GM12878 (cell line): ENCODE measurements around the gene TEX2. TPM values are rescaled to one million over a fixed set of nuclear protein-coding genes. Genes with fewer than 3 reads are reported as not detected.

Experiments
- ATAC-seq: fragments of 200-7000 bp; cut with Tn5 transposase; 3 replicates; pipeline ENCODE4 v1.9.1; 2020; ENCODE audit warnings: mild to moderate bottlenecking, moderate library complexity
- BruUV-seq: library from RNA; stranded (reverse); fragments of 400-500 nt; replicated peaks from 2 replicates; lab custom pipeline; 2021; lab: Mats Ljungman, UMichigan
- CTCF ChIA-PET: fragments of 300-600 bp; sonication (Branson Sonifier 250); formaldehyde crosslinking; extraction: SDS; loops from one replicate; lab custom pipeline; 2021; ENCODE audit warnings: inconsistent platforms; lab: Yijun Ruan, JAX
- POLR2A ChIA-PET: fragments of 350-600 bp; formaldehyde crosslinking; extraction: SDS; loops from one replicate; lab custom pipeline; 2021; ENCODE audit warnings: inconsistent platforms; lab: Charles Lee
- RAD21 ChIA-PET: fragments of 300-600 bp; sonication (Branson Sonifier 250); formaldehyde crosslinking; loops from one replicate; lab custom pipeline; 2023; ENCODE audit warnings: antibody characterized with exemption; ENCODE audit not compliant: unreplicated experiment; lab: Charles Lee
- SMC1A ChIA-PET: fragments of 300-600 bp; sonication (Branson Sonifier 250); formaldehyde crosslinking; loops from one replicate; lab custom pipeline; 2023; ENCODE audit not compliant: unreplicated experiment, uncharacterized antibody; lab: Charles Lee
- DNase-seq: peaks from one replicate; pipeline ENCODE4 v3.0.0-alpha.2; 2011; ENCODE audit warnings: low read depth, low spot score
- FAIRE-seq: peaks from 3 replicates; lab custom pipeline; 2011; peaks lifted over from hg19 to GRCh38; lab: Jason Lieb, UNC
- H2AFZ ChIP-seq: 2 replicates; pipeline ENCODE4 v1.6.0; 2011; ENCODE audit warnings: low read depth, low read length, control low read depth; ENCODE audit not compliant: control insufficient read depth
- H3K27ac ChIP-seq: 2 replicates; pipeline ENCODE4 v1.5.1; 2011; ENCODE audit warnings: control low read depth; ENCODE audit not compliant: control insufficient read depth, insufficient read depth
- H3K27me3 ChIP-seq, 2 experiments: replicated peaks in 1 of 2; 2 replicates each; pipeline versions ENCODE4 v1.6.0 to v1.6.1; 2011; ENCODE audit warnings: low read length in 1 of 2; ENCODE audit not compliant: control insufficient read depth in 2 of 2, insufficient read depth in 2 of 2
- H3K36me3 ChIP-seq, 2 experiments: 2 replicates each; pipeline ENCODE4 v1.5.1; 2011; ENCODE audit warnings: low read length in 1 of 2; ENCODE audit not compliant: control insufficient read depth in 2 of 2, insufficient read depth in 2 of 2
- H3K4me1 ChIP-seq: 2 replicates; pipeline ENCODE4 v1.6.1; 2011; ENCODE audit warnings: mild to moderate bottlenecking, low read length, moderate library complexity, mixed read lengths; ENCODE audit not compliant: control insufficient read depth, insufficient read depth
- H3K4me2 ChIP-seq: 2 replicates; pipeline ENCODE4 v1.6.0; 2011; ENCODE audit warnings: control low read depth; ENCODE audit not compliant: control insufficient read depth, insufficient read depth
- H3K4me3 ChIP-seq: fragments of 200-600 bp; sonication (generic); 2 replicates; pipeline ENCODE4 v1.5.1; 2016
- H3K79me2 ChIP-seq: 2 replicates; pipeline ENCODE4 v1.6.0; 2011; ENCODE audit warnings: low read length; ENCODE audit not compliant: control insufficient read depth, insufficient read depth
- H3K9ac ChIP-seq: 2 replicates; pipeline ENCODE4 v1.8.0; 2011; ENCODE audit warnings: low read length, control low read depth, mixed read lengths; ENCODE audit not compliant: control insufficient read depth, insufficient read depth
- H3K9me3 ChIP-seq: replicated peaks from 3 replicates; pipeline ENCODE4 v1.5.1; 2011; ENCODE audit warnings: mild to moderate bottlenecking, low read length; ENCODE audit not compliant: control insufficient read depth, insufficient read depth
- H4K20me1 ChIP-seq: 2 replicates; pipeline ENCODE4 v1.6.0; 2011; ENCODE audit not compliant: control insufficient read depth, insufficient read depth
- GABPA ChIP-seq: IDR thresholded peaks from 2 replicates; pipeline ENCODE4 v1.6.1; 2014; ENCODE audit warnings: antibody characterized with exemption, low read depth, mild to moderate bottlenecking, inconsistent platforms
- RAD21 ChIP-seq: IDR thresholded peaks from 2 replicates; pipeline ENCODE4 v1.6.1; 2011; ENCODE audit warnings: mild to moderate bottlenecking, low read depth, low read length, moderate library complexity; ENCODE audit not compliant: insufficient read depth
- TAF1 ChIP-seq: IDR thresholded peaks from 2 replicates; pipeline ENCODE4 v1.6.1; 2011; ENCODE audit warnings: mild to moderate bottlenecking, low read depth, low read length, borderline replicate concordance
- WGBS: methylation state at CpG from one replicate; pipeline ENCODE4 v1.1.6; 2016; ENCODE audit warnings: low lambda C conversion rate; ENCODE audit not compliant: insufficient replicate concordance, insufficient coverage; ENCODE audit errors: missing lambda C conversion rate; 5-methylcytosine and 5-hydroxymethylcytosine counted together
- in situ Hi-C: fragments of 300-500 bp; cut with MboI; formaldehyde crosslinking; loops from 9 replicates; pipeline ENCODE4 v1.14.3; 2018; ENCODE audit warnings: mixed read lengths
- intact Hi-C: fragments of 100-400 bp; cut with micrococcal nuclease; formaldehyde crosslinking; loops from one replicate; pipeline ENCODE4 v1.14.2; 2022; ENCODE audit not compliant: unreplicated experiment
- polyA plus RNA-seq, 11 experiments: library from polyadenylated mRNA; depleted of rRNA in 4 of 11; unstranded in 6 of 11; stranded (reverse) in 5 of 11; fragments of >200 nt; fragmentation: Nextera tagmentation in 4 of 11; fragmentation: Illumina TruSeq in 1 of 11; extraction: Ambion mirVana in 4 of 11; extraction: Trizol in 1 of 11; gene quantifications; 1 replicate in 1 of 11; 2 replicates in 10 of 11; pipeline versions ENCODE4 v1.2.1 to v1.2.3, GENCODE V29; 2011 to 2016; ENCODE audit warnings: inconsistent platforms in 2 of 11, missing spikeins in 2 of 11, low read depth in 1 of 11
- total RNA-seq, 4 experiments: library from RNA; depleted of rRNA in 3 of 4; stranded (reverse); fragments of >200 nt in 3 of 4; fragmentation: Illumina TruSeq in 1 of 4; extraction: Trizol in 1 of 4; gene quantifications; 2 replicates each; pipeline versions ENCODE4 v1.2.1 to v1.2.3, GENCODE V29; 2013 to 2021
- TF ChIP-seq, protein P1 (sequence below): fragments of 450-650 bp; formaldehyde crosslinking; IDR thresholded peaks from 2 replicates; pipeline ENCODE4 v1.4.0; 2022; ENCODE audit warnings: mild to moderate bottlenecking, moderate library complexity
- TF ChIP-seq, protein P2 (sequence below): IDR thresholded peaks from 2 replicates; pipeline ENCODE4 v1.6.1; 2012; ENCODE audit warnings: low read depth, low read length, improper control_type of control experiment
- TF ChIP-seq, protein P3 (sequence below), 3 experiments: IDR thresholded peaks in 2 of 3; conservative IDR thresholded peaks in 1 of 3; 2 replicates each; pipeline ENCODE4 v1.5.1; 2011; ENCODE audit warnings: low read depth in 3 of 3, low read length in 3 of 3, mild to moderate bottlenecking in 3 of 3, control low read depth in 2 of 3, moderate library complexity in 2 of 3, inconsistent platforms in 1 of 3, mixed read lengths in 1 of 3; ENCODE audit not compliant: control insufficient read depth in 2 of 3, insufficient read depth in 1 of 3; ENCODE audit errors: extremely low read depth in 1 of 3

TEX2 gene
- total and polyA plus RNA-seq, 10 of the 15 experiments (the other 5 are each of a cell fraction or from before 2014, with no cell fraction given), result 3.8 to 19.9 (median 15.8) TPM

DNA sequence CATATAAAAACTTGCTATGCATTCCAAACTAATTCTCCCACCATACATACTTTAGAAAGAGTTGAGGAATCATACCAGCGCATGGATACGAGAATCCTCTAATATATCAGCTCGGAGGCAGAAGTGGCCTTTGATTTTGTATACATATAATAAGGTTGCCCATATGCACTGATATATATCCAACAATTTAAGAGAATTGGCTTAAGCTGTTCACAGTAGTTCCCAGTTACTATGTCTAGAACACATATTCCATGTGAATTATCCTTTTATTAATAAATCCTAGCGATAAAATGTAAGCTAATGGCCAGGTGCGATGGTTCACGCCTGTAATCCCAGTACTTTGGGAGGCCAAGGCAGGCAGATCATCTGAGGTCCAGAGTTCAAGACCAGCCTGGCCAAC lies 113.9 kb downstream of the TEX2 start (continued):
- TF ChIP-seq, protein P1, sequence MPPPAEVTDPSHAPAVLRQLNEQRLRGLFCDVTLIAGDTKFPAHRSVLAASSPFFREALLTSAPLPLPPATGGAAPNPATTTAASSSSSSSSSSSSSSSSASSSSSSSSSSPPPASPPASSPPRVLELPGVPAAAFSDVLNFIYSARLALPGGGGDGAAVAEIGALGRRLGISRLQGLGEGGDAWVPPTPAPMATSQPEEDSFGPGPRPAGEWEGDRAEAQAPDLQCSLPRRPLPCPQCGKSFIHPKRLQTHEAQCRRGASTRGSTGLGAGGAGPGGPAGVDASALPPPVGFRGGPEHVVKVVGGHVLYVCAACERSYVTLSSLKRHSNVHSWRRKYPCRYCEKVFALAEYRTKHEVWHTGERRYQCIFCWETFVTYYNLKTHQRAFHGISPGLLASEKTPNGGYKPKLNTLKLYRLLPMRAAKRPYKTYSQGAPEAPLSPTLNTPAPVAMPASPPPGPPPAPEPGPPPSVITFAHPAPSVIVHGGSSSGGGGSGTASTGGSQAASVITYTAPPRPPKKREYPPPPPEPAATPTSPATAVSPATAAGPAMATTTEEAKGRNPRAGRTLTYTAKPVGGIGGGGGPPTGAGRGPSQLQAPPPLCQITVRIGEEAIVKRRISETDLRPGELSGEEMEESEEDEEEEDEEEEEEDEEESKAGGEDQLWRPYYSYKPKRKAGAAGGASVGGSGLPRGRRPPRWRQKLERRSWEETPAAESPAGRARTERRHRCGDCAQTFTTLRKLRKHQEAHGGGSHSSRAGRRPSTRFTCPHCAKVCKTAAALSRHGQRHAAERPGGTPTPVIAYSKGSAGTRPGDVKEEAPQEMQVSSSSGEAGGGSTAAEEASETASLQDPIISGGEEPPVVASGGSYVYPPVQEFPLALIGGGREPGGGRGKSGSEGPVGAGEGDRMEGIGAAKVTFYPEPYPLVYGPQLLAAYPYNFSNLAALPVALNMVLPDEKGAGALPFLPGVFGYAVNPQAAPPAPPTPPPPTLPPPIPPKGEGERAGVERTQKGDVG (CRISPR knock-in tag), result no peak
- TF ChIP-seq TAF1, result no peak
- TF ChIP-seq, protein P2, sequence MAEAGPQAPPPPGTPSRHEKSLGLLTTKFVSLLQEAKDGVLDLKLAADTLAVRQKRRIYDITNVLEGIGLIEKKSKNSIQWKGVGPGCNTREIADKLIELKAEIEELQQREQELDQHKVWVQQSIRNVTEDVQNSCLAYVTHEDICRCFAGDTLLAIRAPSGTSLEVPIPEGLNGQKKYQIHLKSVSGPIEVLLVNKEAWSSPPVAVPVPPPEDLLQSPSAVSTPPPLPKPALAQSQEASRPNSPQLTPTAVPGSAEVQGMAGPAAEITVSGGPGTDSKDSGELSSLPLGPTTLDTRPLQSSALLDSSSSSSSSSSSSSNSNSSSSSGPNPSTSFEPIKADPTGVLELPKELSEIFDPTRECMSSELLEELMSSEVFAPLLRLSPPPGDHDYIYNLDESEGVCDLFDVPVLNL, result no peak

DNA sequence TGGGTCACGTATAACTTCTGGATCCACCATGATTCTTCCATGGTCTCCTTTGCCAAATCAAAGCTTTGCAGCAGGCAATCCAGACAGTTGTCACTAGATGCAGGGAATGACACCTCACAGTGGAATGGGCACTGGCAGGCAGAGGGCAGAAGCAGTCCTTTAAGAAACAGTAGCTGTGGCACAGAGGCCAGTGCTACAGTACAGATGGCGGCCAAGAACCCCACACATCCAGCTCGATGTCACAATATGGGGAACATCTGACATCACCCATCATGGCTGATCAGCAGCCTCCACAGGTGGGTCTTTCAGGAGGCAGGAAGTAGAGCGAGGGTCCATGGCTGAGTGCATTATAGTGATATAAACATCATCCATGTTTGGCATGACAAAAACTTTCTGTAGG lies 114.4 kb downstream of the TEX2 start:
- Histone ChIP-seq H3K27me3 (no peaks in the 10 kb centered on the region), H3K27ac (no peak overlapping the region), H3K4me1 (peaks cover 3% of the 10 kb centered on the region; the same call in 1 of the 2 replicates), H3K9ac (no peak overlapping the region), H3K79me2 (peaks cover 20% of the 10 kb centered on the region), H3K36me3 (peaks cover 3 to 12% of the 10 kb centered on the region in 2 experiments), H4K20me1 (no peaks in the 10 kb centered on the region), H2AFZ (no peak overlapping the region), H3K4me2 (no peak overlapping the region), H3K4me3 (no peak overlapping the region), H3K9me3 (no peaks in the 10 kb centered on the region)
- intact Hi-C loops, result loop anchor here (5.0 kb wide), 2 partner anchors 114 to 134 kb away; partner anchors contain the start of gene TEX2
- no TSS peak for BruUV-seq
- in situ Hi-C loops, result no loop called here
- FAIRE-seq (no peak), DNase-seq (no peak), ATAC-seq (no peak)
- WGBS, result 98% methylated on average over 4 of the region's 4 CpGs
- ChIA-PET RAD21 (interaction anchor here (1.0 to 3.9 kb wide), 6 partner anchors 15 to 270 kb away, joined by 3 to 20 read pairs (median 4); no protein-coding TSS in a partner anchor), SMC1A (interaction anchor here (1.0 to 3.5 kb wide), 10 partner anchors 11 to 155 kb away, joined by 3 to 20 read pairs (median 4); no protein-coding TSS in a partner anchor), CTCF (interaction anchor here (0.7 to 3.9 kb wide), 12 partner anchors 15 to 453 kb away, joined by 3 to 30 read pairs (median 3); partner anchors contain the start of gene CSHL1), POLR2A (interaction anchor here (0.6 to 1.8 kb wide), 6 partner anchors 8 to 134 kb away, joined by 3 to 7 read pairs (median 3); partner anchors contain the start of gene ICAM2)
- no peak for TF ChIP-seq GABPA
- peak; percentile 18; the same call in 1 of the 2 replicates for TF ChIP-seq RAD21
- TF ChIP-seq, protein P3, sequence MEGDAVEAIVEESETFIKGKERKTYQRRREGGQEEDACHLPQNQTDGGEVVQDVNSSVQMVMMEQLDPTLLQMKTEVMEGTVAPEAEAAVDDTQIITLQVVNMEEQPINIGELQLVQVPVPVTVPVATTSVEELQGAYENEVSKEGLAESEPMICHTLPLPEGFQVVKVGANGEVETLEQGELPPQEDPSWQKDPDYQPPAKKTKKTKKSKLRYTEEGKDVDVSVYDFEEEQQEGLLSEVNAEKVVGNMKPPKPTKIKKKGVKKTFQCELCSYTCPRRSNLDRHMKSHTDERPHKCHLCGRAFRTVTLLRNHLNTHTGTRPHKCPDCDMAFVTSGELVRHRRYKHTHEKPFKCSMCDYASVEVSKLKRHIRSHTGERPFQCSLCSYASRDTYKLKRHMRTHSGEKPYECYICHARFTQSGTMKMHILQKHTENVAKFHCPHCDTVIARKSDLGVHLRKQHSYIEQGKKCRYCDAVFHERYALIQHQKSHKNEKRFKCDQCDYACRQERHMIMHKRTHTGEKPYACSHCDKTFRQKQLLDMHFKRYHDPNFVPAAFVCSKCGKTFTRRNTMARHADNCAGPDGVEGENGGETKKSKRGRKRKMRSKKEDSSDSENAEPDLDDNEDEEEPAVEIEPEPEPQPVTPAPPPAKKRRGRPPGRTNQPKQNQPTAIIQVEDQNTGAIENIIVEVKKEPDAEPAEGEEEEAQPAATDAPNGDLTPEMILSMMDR (IDR thresholded peaks at IDR 0.05 in 2 of 3, conservative IDR thresholded peaks at IDR 0.05 in 1 of 3; ENCODE audit: control insufficient read depth in 2 of 3, extremely low read depth in 1 of 3, insufficient read depth in 1 of 3, low read depth in 3 of 3, low read length in 3 of 3), result peak in 1 of 3 experiments; percentile 36; a peak in 2 of 6 replicates
